Epithelial cell of umbilical artery (primary cell): ENCODE results near the gene PRUNE2. TPM values are rescaled to one million over a fixed set of nuclear protein-coding genes. Genes with fewer than 3 reads are reported as not detected.

Experiments used
- total RNA-seq: library from RNA; depleted of rRNA; stranded (reverse); fragments of >200 nt; gene quantifications from 2 replicates; pipeline ENCODE4 v1.2.3, GENCODE V29; 2014

PRUNE2 gene
- total RNA-seq, result 3.2 and 9.0 TPM in 2 replicates

GRCh38 chr9:76905791-76906646, at the start of gene PRUNE2:
TSS of gene PRUNE2 (minus strand) at chr9:76906114. CDS start at chr9:76905963, 151 bp downstream.

GRCh38 chr9:76764138-76764537, 141.8 kb downstream of the PRUNE2 start, which contains the start of gene PCA3:
TSS of gene PCA3 (plus strand) at chr9:76764438.

Other genes with a start within 250 kb of the PRUNE2 start
- gene PCA3, start 141.7 kb downstream of the PRUNE2 start, total RNA-seq, result under 0.01 and 0.30 TPM in 2 replicates
- gene FOXB2, start 113.5 kb upstream of the PRUNE2 start, total RNA-seq, result not detected in 2 replicates